Kidney (tissue), 14 donors: ENCODE measurements around the gene MRM1. TPM values are rescaled to one million over a fixed set of nuclear protein-coding genes. Genes with fewer than 3 reads are reported as not detected.

Source experiments
- DNase-seq, 5 donors: peaks; one replicate each; pipeline ENCODE4 v3.0.0-alpha.2; 2013 to 2020
- FAIRE-seq: peaks from 2 replicates; lab custom pipeline; 2012; peaks lifted over from hg19 to GRCh38; lab: Jason Lieb, UNC
- H3K27ac ChIP-seq, 2 donors: one replicate each; pipeline ENCODE4 v1.7.0; 2013; ENCODE audit warnings: low read depth in 2 of 2, low read length in 2 of 2, inconsistent platforms in 1 of 2
- H3K27me3 ChIP-seq: one replicate; pipeline ENCODE4 v1.7.1; 2013; ENCODE audit warnings: low read length, inconsistent platforms; ENCODE audit not compliant: control insufficient read depth, insufficient read depth
- H3K36me3 ChIP-seq, 3 donors: one replicate each; pipeline versions ENCODE4 v1.7.0 to v1.7.1; 2013; ENCODE audit warnings: low read length in 3 of 3, control low read depth in 1 of 3, inconsistent platforms in 1 of 3; ENCODE audit not compliant: insufficient read depth in 3 of 3, control insufficient read depth in 2 of 3
- H3K4me1 ChIP-seq, 3 donors: one replicate each; pipeline versions ENCODE4 v1.7.0 to v1.7.1; 2013; ENCODE audit warnings: low read length in 3 of 3, inconsistent platforms in 1 of 3, low read depth in 1 of 3; ENCODE audit not compliant: control insufficient read depth in 2 of 3, insufficient read depth in 2 of 3
- H3K4me3 ChIP-seq, 3 donors: one replicate each; pipeline versions ENCODE4 v1.7.0 to v1.8.1; 2013; ENCODE audit warnings: low read length in 3 of 3, control low read depth in 1 of 3, inconsistent platforms in 1 of 3
- H3K9ac ChIP-seq, 3 donors: one replicate each; pipeline versions ENCODE4 v1.7.0 to v1.7.1; 2013; ENCODE audit warnings: low read length in 3 of 3, control low read depth in 1 of 3, inconsistent platforms in 1 of 3
- H3K9me3 ChIP-seq, 3 donors: one replicate each; pipeline versions ENCODE4 v1.7.0 to v1.7.1; 2013; ENCODE audit warnings: low read length in 3 of 3, control low read depth in 1 of 3, inconsistent platforms in 1 of 3; ENCODE audit not compliant: control insufficient read depth in 2 of 3, insufficient read depth in 1 of 3
- intact Hi-C: fragments of 100-400 bp; cut with DNase I; formaldehyde crosslinking; loops from one replicate; pipeline ENCODE4 v1.11.1; 2022
- polyA plus RNA-seq: library from polyadenylated mRNA; stranded (reverse); fragments of 350-450 nt; fragmentation: Illumina TruSeq; extraction: RNeasy Lipid Tissue Mini Kit (QIAGEN cat#74804); gene quantifications from one replicate; pipeline ENCODE4 v1.2.3, GENCODE V29; 2014; ENCODE audit warnings: low read depth, low replicate concordance; ENCODE audit not compliant: insufficient read depth
- total RNA-seq: library from RNA; stranded (reverse); fragmentation: NEBNext Ultra II Directional; extraction: Animal tissue kit (Norgen Biotek cat#: 25700); gene quantifications from one replicate; pipeline ENCODE4 v1.2.1, GENCODE V29; 2021
- TF ChIP-seq, protein P1 (sequence below): IDR thresholded peaks from 3 replicates; pipeline ENCODE4 v1.5.1; 2012; ENCODE audit warnings: mild to moderate bottlenecking, moderate library complexity, borderline replicate concordance; ENCODE audit not compliant: insufficient read depth; ENCODE audit errors: extremely low read depth
- donor health status: control.
- donor health status: control.
- donor health status: control.
- donor health status: control.
- donor health status: control.
- donor health status: DM: yes; HTN: yes; CAD: no.
- donor health status: Normal renal cell carcinoma (clear cell type).

The MRM1 gene
- total and polyA plus RNA-seq, 2 donors from 2014 or later = 8.3 to 12.4 TPM

DNA sequence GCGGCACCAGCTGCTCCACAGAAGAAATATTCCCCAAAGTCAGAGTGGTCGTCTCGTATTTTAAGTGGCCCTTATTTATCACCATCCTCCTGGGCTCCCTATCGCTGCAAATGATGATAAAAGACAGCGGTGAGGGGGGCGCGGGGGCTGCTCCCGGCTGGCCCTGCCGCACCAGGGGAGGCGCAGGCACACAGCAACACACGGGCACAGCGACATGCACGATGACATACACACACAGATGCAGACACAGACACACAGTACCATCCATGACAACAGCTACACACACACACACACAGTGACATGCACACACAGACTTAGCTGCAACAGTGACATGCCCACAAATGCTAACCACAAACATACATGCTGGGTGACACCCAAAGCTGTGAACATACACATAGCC lies 52.5 kb downstream of the MRM1 start:
- TF ChIP-seq, protein P1, sequence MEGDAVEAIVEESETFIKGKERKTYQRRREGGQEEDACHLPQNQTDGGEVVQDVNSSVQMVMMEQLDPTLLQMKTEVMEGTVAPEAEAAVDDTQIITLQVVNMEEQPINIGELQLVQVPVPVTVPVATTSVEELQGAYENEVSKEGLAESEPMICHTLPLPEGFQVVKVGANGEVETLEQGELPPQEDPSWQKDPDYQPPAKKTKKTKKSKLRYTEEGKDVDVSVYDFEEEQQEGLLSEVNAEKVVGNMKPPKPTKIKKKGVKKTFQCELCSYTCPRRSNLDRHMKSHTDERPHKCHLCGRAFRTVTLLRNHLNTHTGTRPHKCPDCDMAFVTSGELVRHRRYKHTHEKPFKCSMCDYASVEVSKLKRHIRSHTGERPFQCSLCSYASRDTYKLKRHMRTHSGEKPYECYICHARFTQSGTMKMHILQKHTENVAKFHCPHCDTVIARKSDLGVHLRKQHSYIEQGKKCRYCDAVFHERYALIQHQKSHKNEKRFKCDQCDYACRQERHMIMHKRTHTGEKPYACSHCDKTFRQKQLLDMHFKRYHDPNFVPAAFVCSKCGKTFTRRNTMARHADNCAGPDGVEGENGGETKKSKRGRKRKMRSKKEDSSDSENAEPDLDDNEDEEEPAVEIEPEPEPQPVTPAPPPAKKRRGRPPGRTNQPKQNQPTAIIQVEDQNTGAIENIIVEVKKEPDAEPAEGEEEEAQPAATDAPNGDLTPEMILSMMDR = no peak
- intact Hi-C loops = no loop called here
- Histone ChIP-seq H3K27me3 (peaks cover 2% of the 10 kb centered on the region), H3K4me1 (peaks cover 0 to 5% (median 0%) of the 10 kb centered on the region in 3 donors), H3K4me3 (no peak overlapping the region), H3K9ac (no peak overlapping the region), H3K27ac (no peak overlapping the region), H3K36me3 (no peaks in the 10 kb centered on the region), H3K9me3 (no peaks in the 10 kb centered on the region)
- DNase-seq (peak in 1 of 5 donors; percentile 8), FAIRE-seq (no peak)

DNA sequence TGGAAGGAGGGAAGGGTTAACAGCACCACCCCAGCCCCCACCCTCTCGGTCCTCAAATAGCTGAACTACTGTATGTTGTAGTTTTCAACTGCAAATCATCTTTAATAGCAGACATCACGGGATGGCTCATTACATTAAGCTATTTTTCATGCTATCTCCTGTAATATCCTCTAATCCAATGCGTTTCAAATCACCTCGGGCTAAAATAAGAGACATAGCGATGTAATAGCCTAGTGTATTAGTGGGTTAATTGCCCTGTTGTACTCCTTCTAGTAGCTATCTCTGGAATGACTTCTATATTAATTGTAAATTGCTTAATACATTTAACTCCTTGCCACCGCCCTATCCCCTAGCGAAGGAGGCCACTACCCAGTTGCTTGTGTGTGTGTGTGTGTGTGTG lies 54.3 kb downstream of the MRM1 start:
- no peak for DNase-seq
- Histone ChIP-seq H3K9ac (no peak overlapping the region), H3K4me3 (no peak overlapping the region), H3K27me3 (peaks cover 2% of the 10 kb centered on the region), H3K4me1 (peaks cover 0 to 5% (median 0%) of the 10 kb centered on the region in 3 donors), H3K36me3 (no peaks in the 10 kb centered on the region), H3K27ac (no peak overlapping the region), H3K9me3 (no peaks in the 10 kb centered on the region)
- intact Hi-C loops = no loop called here
- TF ChIP-seq, protein P1 = no peak
- FAIRE-seq = no peak

DNA sequence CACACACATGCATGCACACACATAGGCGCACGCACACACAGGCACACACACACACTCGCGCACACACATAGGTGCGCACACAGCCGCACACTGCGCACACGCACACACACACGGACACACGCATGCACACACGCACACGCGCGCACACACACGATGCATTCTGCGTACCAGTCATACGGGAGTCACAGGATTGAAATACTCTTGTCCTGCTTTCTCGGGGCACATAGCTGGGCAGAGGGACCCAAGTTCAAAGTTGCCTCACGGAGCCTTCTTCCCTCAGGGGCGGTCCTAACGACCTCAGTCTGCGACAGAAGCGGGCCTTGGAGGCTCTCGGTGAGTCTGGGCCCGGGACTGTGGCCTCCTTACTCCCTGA lies 56.0 kb downstream of the MRM1 start:
- H3K27ac ChIP-seq = no peak overlapping the region
- peak overlapping the region in 2 of 3 donors; percentile 34 to 41 for H3K4me3 ChIP-seq
- peaks cover 0 to 5% (median 0%) of the 10 kb centered on the region in 3 donors for H3K4me1 ChIP-seq
- TF ChIP-seq, protein P1 = no peak
- intact Hi-C loops = no loop called here
- no peaks in the 10 kb centered on the region for H3K9me3 ChIP-seq
- DNase-seq (no peak), FAIRE-seq (no peak)
- no peaks in the 10 kb centered on the region for H3K36me3 ChIP-seq
- no peak overlapping the region for H3K9ac ChIP-seq
- H3K27me3 ChIP-seq = peaks cover 7% of the 10 kb centered on the region

DNA sequence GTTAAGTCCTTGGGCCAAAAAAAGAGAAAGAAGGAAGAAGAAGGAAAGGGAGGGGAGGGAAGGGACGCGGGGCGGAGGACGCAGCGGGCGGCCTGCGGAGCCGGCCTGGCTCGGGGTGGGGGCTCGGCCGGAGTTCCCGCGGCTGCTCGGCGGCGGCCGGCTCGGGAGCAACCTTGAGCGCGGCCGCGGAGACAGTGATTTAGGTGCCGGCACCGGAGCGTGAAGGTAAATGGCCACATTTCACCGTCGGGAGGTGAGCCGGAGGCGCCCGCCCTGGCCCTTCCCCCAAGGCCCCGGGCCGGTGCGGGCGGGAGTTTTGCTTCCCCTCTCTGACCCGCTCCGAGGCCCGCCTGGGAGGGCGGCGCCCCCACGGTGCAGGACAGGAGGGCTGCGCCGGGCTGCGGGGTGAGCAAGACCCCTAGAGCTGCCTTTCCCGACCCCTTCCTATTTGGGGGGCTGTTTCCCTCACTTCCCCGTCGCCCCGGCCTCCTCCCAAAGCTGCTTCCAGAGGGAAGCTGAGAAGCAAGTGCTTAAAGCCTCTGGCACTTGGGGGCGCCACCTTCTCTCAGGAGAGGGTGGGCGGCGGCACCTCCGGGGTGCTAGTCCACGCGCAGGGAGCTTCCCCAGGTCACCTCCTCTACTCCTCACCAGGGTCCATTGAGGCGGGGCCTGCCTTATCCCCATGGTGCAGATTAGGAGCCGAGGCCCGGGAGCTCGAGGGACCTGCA lies 56.5 kb downstream of the MRM1 start:
- FAIRE-seq (no peak), DNase-seq (peak in 4 of 5 donors; percentile 86 to 92 (median 90))
- no peaks in the 10 kb centered on the region for H3K36me3 ChIP-seq
- no peak overlapping the region for H3K9ac ChIP-seq
- no peaks in the 10 kb centered on the region for H3K9me3 ChIP-seq
- peaks cover 0 to 5% (median 0%) of the 10 kb centered on the region in 3 donors for H3K4me1 ChIP-seq
- peaks cover 7% of the 10 kb centered on the region for H3K27me3 ChIP-seq
- peak overlapping the region in 2 of 3 donors; percentile 34 to 41 for H3K4me3 ChIP-seq
- TF ChIP-seq, protein P1 = no peak
- intact Hi-C loops = no loop called here
- no peak overlapping the region for H3K27ac ChIP-seq
